Measurements from ENCODE around the gene DLL4.

DLL4 gene

DNA sequence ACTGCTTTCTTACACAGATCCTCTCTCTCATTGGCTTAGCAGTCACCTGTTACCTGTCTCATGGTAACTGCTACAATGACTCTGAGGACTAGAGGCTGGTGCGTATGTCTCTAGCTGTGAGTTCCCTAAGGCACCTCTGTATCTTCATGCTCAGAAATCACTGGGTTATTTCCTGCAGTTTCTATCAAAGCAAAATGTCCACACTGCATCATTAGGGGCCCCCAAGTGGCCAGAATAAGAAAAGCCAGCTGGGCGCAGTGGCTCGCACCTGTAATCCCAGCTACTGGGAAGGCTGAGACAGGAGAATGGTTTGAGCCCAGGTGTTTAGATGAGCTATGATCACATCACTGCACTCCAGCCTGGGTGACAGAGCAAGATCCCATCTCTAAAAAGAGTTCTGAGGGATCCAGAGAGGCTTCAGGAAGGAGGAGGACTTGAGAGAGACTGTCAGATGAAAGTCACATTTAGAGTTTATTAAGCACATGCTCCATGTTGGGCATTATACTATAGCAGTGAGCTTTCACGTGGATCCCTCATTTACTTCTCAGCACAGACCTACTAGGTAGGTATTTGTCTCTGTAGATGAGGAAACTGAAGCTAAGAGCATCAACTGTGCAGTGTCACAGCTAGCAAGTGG is 37.2 kb upstream of the DLL4 start:
- peak overlapping the region; percentile 68 to 83 (median 78) for H3K4me3 Mint-ChIP-seq
- peaks cover 19% of the 10 kb centered on the region for H3K4me1 Mint-ChIP-seq
- H3K9me3 Mint-ChIP-seq: no peaks in the 10 kb centered on the region
- peaks cover 7% of the 10 kb centered on the region for H3K36me3 Mint-ChIP-seq (ENCODE audit: low read depth)
- H3K27ac Mint-ChIP-seq: peak overlapping the region in 1 of 3 experiments; percentile 11
- peaks cover 18% of the 10 kb centered on the region for H3K27me3 Mint-ChIP-seq (ENCODE audit: low read depth)
- TF ChIP-seq, protein P1, sequence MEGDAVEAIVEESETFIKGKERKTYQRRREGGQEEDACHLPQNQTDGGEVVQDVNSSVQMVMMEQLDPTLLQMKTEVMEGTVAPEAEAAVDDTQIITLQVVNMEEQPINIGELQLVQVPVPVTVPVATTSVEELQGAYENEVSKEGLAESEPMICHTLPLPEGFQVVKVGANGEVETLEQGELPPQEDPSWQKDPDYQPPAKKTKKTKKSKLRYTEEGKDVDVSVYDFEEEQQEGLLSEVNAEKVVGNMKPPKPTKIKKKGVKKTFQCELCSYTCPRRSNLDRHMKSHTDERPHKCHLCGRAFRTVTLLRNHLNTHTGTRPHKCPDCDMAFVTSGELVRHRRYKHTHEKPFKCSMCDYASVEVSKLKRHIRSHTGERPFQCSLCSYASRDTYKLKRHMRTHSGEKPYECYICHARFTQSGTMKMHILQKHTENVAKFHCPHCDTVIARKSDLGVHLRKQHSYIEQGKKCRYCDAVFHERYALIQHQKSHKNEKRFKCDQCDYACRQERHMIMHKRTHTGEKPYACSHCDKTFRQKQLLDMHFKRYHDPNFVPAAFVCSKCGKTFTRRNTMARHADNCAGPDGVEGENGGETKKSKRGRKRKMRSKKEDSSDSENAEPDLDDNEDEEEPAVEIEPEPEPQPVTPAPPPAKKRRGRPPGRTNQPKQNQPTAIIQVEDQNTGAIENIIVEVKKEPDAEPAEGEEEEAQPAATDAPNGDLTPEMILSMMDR (IDR thresholded peaks at IDR 0.05; ENCODE audit: unreplicated experiment in 3 of 3): peak; percentile 73 to 83 (median 75)

DNA sequence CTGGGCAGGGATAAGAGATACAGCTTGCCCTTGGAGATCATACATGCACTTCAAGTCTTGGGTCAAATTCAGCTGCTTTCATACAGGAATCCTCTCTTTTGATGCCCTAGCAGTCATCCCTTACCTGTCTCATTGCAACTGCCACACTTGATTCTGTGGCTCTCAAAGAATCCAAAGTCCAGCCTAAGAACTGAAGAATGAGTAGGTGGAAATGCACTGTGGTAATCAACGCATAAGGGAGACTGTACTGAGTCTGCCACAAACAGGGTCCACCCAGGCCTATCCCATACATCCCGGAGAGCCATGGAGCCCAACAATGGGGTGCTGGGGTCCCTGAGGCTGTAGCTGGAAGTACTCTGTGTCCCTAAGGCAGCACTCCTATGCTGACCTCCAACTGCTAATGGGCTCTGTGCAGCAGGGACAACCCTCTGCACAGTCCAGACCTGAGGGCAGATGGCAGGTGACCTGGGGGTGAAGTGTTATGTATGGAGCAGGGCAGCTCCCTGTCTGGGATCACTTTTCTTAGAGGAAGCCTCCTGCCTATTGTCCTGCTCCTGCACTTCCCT is 36.6 kb upstream of the DLL4 start:
- no peak overlapping the region for H3K27ac Mint-ChIP-seq
- H3K4me3 Mint-ChIP-seq: peak overlapping the region; percentile 61 to 83 (median 78)
- H3K9me3 Mint-ChIP-seq: no peaks in the 10 kb centered on the region
- TF ChIP-seq, protein P1 (IDR thresholded peaks at IDR 0.05; ENCODE audit: unreplicated experiment in 3 of 3): no peak
- H3K36me3 Mint-ChIP-seq (ENCODE audit: low read depth): peaks cover 13% of the 10 kb centered on the region
- H3K27me3 Mint-ChIP-seq (ENCODE audit: low read depth): peaks cover 18% of the 10 kb centered on the region
- peaks cover 19% of the 10 kb centered on the region for H3K4me1 Mint-ChIP-seq

DNA sequence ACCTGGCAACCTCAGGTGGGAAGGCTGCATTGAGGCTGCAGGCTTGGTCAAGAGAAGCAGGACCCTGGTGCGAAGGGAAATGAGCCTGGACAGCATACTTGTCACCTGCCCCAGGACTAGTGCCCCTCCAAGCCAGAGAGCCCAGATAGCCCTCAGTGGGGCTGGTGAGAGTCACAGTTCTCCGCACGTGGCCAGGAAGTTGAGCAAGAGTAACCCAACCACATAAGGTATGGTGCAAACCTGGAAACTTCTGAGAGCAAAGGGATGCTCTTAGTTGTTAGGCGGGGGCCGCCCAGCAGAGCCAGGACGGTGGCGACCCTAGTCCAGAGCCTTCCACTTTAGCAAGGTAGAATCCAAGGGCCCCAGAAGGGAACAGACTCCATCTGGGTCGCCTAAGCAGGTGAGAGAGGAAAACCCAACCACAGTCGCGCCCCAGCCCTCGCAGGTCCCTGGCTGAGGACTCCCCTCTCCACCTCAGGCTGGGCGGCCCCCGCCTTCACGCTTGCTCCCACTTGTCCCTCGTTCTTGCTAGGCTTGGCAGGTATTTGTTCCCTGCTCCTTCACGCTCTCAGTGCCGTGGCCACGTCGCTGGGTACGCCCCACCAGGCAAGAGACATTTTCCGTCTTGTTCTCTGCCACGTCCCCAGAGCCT is 36.0 kb upstream of the DLL4 start:
- Mint-ChIP-seq H3K4me1 (peaks cover 19% of the 10 kb centered on the region), H3K27ac (peak overlapping the region in 2 of 3 experiments; percentile 75 to 97), H3K9me3 (no peaks in the 10 kb centered on the region), H3K36me3 (ENCODE audit: low read depth) (peaks cover 16% of the 10 kb centered on the region), H3K4me3 (peak overlapping the region; percentile 100), H3K27me3 (ENCODE audit: low read depth) (peaks cover 18% of the 10 kb centered on the region)
- TF ChIP-seq, protein P1 (IDR thresholded peaks at IDR 0.05; ENCODE audit: unreplicated experiment in 3 of 3): no peak

DNA sequence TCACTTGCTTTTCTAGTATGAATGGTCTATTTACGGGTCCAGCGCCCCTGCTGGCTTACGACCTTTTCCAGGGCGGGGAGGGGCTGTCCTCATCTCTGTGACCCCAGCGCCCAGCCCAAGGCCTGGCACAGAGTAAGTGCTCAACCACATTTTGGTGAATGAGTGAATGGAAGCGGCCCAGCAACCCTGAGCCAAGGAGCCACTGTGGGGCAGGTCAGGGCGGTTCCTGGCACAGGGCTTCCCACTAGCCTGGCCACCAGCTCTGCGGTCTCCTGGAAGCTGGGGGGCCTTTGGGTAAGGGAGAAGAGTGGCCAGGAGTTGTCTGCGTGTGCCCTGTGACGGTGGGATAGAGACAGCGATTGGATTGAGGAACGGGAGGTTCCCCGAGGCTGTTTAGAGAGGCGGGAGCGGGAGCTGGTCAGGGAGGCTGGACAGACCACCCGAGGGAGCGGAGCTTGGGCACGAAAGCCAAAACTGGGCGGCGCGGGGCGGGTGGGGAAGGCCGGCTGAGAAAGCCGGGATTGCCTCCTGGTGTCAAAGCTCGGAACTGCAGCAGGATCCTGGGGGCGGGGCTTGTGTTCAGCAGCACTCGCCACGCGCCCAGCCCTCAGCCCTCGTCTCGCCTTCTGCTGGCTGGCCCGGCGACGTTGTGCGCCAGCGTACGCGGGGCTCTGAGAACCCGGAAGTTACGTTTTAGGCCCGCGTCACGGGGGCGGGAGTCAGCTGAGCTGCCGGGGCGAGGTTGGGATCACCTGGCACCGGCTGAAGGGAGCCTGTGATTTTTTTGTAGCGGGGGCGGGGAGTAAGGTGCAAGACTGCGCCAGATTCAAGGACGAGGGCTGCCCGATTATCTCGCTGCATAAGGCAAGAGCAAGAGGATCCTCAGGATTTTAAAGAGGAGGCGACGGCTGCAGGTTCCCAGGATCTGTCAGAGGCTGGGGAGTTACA is 35.1 kb upstream of the DLL4 start, which contains the start of gene VPS18:
Gene VPS18 (plus strand): TSS at position 718 of the 948 bp plus-strand sequence. CDS start 319 bp downstream, outside the sequence.
- Mint-ChIP-seq H3K4me1 (peaks cover 19% of the 10 kb centered on the region), H3K4me3 (peak within 1 kb of the TSS; percentile 100), H3K27ac (peak within 1 kb of the TSS; percentile 75 to 97 (median 96)), H3K27me3 (ENCODE audit: low read depth) (peaks cover 18% of the 10 kb centered on the region), H3K36me3 (ENCODE audit: low read depth) (peaks cover 21% of the 10 kb centered on the region), H3K9me3 (no peaks in the 10 kb centered on the region)
- TF ChIP-seq, protein P1 (IDR thresholded peaks at IDR 0.05; ENCODE audit: unreplicated experiment in 3 of 3): peak; percentile 92 to 97 (median 96)

DNA sequence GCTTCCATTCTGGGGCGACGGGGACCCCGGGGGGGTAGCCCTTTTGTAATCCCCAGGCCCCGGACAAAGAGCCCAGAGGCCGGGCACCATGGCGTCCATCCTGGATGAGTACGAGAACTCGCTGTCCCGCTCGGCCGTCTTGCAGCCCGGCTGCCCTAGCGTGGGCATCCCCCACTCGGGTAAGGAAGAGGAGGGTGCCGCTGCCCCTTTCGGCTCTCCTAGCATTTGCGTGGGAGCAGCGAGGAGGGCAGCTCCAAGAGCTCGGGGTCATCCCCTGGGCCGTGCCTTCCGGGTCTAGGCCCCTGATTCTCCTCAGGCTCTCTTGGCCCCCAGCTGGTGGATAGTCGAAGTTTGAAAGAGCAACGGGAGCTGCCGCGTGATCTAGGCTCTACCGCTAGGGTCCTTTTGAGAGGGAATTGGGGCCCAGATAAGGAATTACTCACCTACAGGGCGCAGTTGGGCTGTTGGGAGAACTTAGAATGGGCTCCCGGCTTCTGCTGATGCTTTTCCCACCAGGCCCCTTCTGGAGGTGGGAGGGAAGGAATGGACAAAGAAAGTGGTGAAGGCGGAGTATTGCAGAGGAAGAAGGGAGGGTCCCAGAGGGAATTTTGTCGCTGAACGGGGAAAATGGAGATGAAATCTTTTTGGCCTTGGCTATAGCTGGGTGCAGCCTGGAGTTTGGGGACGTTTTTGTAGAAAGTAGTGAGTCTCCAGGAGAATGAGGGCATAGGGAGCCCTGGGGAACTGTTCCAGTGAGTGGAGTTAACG is 34.3 kb upstream of the DLL4 start:
- peak overlapping the region; percentile 75 to 97 (median 96) for H3K27ac Mint-ChIP-seq
- peaks cover 28% of the 10 kb centered on the region for H3K36me3 Mint-ChIP-seq (ENCODE audit: low read depth)
- peaks cover 19% of the 10 kb centered on the region for H3K4me1 Mint-ChIP-seq
- TF ChIP-seq, protein P1 (IDR thresholded peaks at IDR 0.05; ENCODE audit: unreplicated experiment in 3 of 3): peak; percentile 47 to 54 (median 50)
- H3K27me3 Mint-ChIP-seq (ENCODE audit: low read depth): peaks cover 18% of the 10 kb centered on the region
- no peaks in the 10 kb centered on the region for H3K9me3 Mint-ChIP-seq
- peak overlapping the region; percentile 100 for H3K4me3 Mint-ChIP-seq

Measured in nephron (organoid).